ENCODE results near the gene OBP2A.

GRCh38 chr9:135574943-135575342 is 29.0 kb downstream of the OBP2A start:
- TF ChIP-seq, protein P1, sequence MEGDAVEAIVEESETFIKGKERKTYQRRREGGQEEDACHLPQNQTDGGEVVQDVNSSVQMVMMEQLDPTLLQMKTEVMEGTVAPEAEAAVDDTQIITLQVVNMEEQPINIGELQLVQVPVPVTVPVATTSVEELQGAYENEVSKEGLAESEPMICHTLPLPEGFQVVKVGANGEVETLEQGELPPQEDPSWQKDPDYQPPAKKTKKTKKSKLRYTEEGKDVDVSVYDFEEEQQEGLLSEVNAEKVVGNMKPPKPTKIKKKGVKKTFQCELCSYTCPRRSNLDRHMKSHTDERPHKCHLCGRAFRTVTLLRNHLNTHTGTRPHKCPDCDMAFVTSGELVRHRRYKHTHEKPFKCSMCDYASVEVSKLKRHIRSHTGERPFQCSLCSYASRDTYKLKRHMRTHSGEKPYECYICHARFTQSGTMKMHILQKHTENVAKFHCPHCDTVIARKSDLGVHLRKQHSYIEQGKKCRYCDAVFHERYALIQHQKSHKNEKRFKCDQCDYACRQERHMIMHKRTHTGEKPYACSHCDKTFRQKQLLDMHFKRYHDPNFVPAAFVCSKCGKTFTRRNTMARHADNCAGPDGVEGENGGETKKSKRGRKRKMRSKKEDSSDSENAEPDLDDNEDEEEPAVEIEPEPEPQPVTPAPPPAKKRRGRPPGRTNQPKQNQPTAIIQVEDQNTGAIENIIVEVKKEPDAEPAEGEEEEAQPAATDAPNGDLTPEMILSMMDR (conservative IDR thresholded peaks at IDR 0.05 in 1 of 2, IDR thresholded peaks at IDR 0.05 in 1 of 2; ENCODE audit: extremely low read depth in 1 of 2, insufficient read depth in 1 of 2, low read depth in 1 of 2, low read length in 2 of 2) = no peak
- no peak for TF ChIP-seq EZH2 (IDR thresholded peaks at IDR 0.05; ENCODE audit: borderline replicate concordance, low read length)

Measured in mammary epithelial cell (primary cell).